Lower leg skin (tissue), 3 donors: ENCODE measurements around the gene GYPA.
"Not testable (repeated sequence)": the region's sequence is repeated elsewhere in the genome, so short reads cannot be mapped to it uniquely, and the experiment has no call there.

Experiments used
- POLR2A ChIP-seq, 2 donors: fragments of 450-650 bp; IDR thresholded peaks; one replicate each; pipeline ENCODE4 v1.6.1; 2016 to 2017; ENCODE audit warnings: antibody characterized with exemption in 2 of 2, mild to moderate bottlenecking in 1 of 2, moderate library complexity in 1 of 2
- TF ChIP-seq, protein P1 (sequence below), 3 donors: fragments of 450-650 bp; IDR thresholded peaks; one replicate each; pipeline ENCODE4 v1.5.1; 2016; ENCODE audit warnings: antibody characterized with exemption in 3 of 3, mild to moderate bottlenecking in 3 of 3, moderate library complexity in 2 of 3

DNA sequence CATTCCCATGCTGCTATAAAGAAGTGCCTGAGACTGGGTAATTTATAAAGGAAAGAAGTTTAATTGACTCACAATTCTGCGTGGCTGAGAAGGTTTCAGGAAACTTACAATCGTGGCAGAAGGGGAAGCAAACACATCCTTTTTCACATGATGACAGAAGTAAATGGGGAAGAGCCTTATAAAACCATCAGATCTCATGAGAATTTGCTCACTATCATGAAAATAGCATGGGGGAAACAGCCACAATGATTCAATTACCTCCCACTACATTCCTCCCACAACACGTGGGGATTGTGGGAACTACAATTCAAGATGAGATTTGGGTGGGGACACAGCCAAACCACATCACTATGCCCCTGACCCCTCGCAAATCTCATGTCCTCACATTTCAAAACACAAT is 46.5 kb downstream of the GYPA start:
- TF ChIP-seq, protein P1, sequence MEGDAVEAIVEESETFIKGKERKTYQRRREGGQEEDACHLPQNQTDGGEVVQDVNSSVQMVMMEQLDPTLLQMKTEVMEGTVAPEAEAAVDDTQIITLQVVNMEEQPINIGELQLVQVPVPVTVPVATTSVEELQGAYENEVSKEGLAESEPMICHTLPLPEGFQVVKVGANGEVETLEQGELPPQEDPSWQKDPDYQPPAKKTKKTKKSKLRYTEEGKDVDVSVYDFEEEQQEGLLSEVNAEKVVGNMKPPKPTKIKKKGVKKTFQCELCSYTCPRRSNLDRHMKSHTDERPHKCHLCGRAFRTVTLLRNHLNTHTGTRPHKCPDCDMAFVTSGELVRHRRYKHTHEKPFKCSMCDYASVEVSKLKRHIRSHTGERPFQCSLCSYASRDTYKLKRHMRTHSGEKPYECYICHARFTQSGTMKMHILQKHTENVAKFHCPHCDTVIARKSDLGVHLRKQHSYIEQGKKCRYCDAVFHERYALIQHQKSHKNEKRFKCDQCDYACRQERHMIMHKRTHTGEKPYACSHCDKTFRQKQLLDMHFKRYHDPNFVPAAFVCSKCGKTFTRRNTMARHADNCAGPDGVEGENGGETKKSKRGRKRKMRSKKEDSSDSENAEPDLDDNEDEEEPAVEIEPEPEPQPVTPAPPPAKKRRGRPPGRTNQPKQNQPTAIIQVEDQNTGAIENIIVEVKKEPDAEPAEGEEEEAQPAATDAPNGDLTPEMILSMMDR (IDR thresholded peaks at IDR 0.05) = not testable (repeated sequence)
- TF ChIP-seq POLR2A (IDR thresholded peaks at IDR 0.05) = not testable (repeated sequence)
